ENCODE measurements around the gene LOXL1.

LOXL1 gene

GRCh38 chr15:73985101-73985873 is 59.0 kb downstream of the LOXL1 start:
- Mint-ChIP-seq H3K4me1 (peaks cover 46% of the 10 kb centered on the region), H3K4me3 (peak overlapping the region; percentile 18), H3K36me3 (peaks cover 10% of the 10 kb centered on the region), H3K27ac (peak overlapping the region; percentile 88), H3K9me3 (no peaks in the 10 kb centered on the region), H3K27me3 (no peaks in the 10 kb centered on the region)
- no peak for DNase-seq (ENCODE audit: low spot score in 2 of 2)
- ATAC-seq (ENCODE audit: low read depth), result peak; percentile 46

GRCh38 chr15:73986055-73986775 is 60.0 kb downstream of the LOXL1 start:
- Mint-ChIP-seq H3K9me3 (no peaks in the 10 kb centered on the region), H3K4me3 (no peak overlapping the region), H3K36me3 (peaks cover 10% of the 10 kb centered on the region), H3K4me1 (peaks cover 46% of the 10 kb centered on the region), H3K27me3 (no peaks in the 10 kb centered on the region), H3K27ac (no peak overlapping the region)
- DNase-seq (ENCODE audit: low spot score in 2 of 2) (no peak), ATAC-seq (ENCODE audit: low read depth) (no peak)

GRCh38 chr15:73986776-73987056 is 60.5 kb downstream of the LOXL1 start:
- H3K27ac Mint-ChIP-seq, result no peak overlapping the region

GRCh38 chr15:73987250-73987649 is 61.0 kb downstream of the LOXL1 start:
- H3K36me3 Mint-ChIP-seq, result peaks cover 10% of the 10 kb centered on the region
- H3K4me3 Mint-ChIP-seq, result no peak overlapping the region
- DNase-seq (ENCODE audit: low spot score in 2 of 2) (no peak), ATAC-seq (ENCODE audit: low read depth) (no peak)
- no peak overlapping the region for H3K27ac Mint-ChIP-seq
- peaks cover 36% of the 10 kb centered on the region for H3K4me1 Mint-ChIP-seq
- H3K27me3 Mint-ChIP-seq, result no peaks in the 10 kb centered on the region
- H3K9me3 Mint-ChIP-seq, result no peaks in the 10 kb centered on the region

More at GRCh38 chr15:73986776-73987056, 60.5 kb downstream of the LOXL1 start:
- Mint-ChIP-seq H3K9me3 (no peaks in the 10 kb centered on the region), H3K4me1 (peaks cover 41% of the 10 kb centered on the region), H3K36me3 (peaks cover 10% of the 10 kb centered on the region), H3K27me3 (no peaks in the 10 kb centered on the region), H3K4me3 (no peak overlapping the region)
- ATAC-seq (ENCODE audit: low read depth), result no peak
- DNase-seq (ENCODE audit: low spot score in 2 of 2), result no peak

GRCh38 chr15:73987681-73988444 is 61.6 kb downstream of the LOXL1 start:
- H3K4me3 Mint-ChIP-seq, result no peak overlapping the region
- no peak overlapping the region for H3K27ac Mint-ChIP-seq
- H3K36me3 Mint-ChIP-seq, result peaks cover 10% of the 10 kb centered on the region
- peak; percentile 7 for ATAC-seq (ENCODE audit: low read depth)
- peaks cover 35% of the 10 kb centered on the region for H3K4me1 Mint-ChIP-seq
- H3K27me3 Mint-ChIP-seq, result no peaks in the 10 kb centered on the region
- H3K9me3 Mint-ChIP-seq, result no peaks in the 10 kb centered on the region
- DNase-seq (ENCODE audit: low spot score in 2 of 2), result no peak

- Mint-ChIP-seq H3K4me1 (peaks cover 33% of the 10 kb centered on the region), H3K27ac (no peak overlapping the region), H3K4me3 (no peak overlapping the region), H3K9me3 (no peaks in the 10 kb centered on the region), H3K36me3 (peaks cover 10% of the 10 kb centered on the region), H3K27me3 (no peaks in the 10 kb centered on the region)
- no peak for DNase-seq (ENCODE audit: low spot score in 2 of 2)
- ATAC-seq (ENCODE audit: low read depth), result no peak
Observed at GRCh38 chr15:73988445-73988969, 62.2 kb downstream of the LOXL1 start.

- Mint-ChIP-seq H3K4me1 (peaks cover 34% of the 10 kb centered on the region), H3K27ac (no peak overlapping the region), H3K27me3 (no peaks in the 10 kb centered on the region), H3K4me3 (no peak overlapping the region), H3K9me3 (no peaks in the 10 kb centered on the region), H3K36me3 (peaks cover 10% of the 10 kb centered on the region)
- no peak for ATAC-seq (ENCODE audit: low read depth)
- DNase-seq (ENCODE audit: low spot score in 2 of 2), result no peak
Observed at GRCh38 chr15:73989001-73989798, 62.9 kb downstream of the LOXL1 start.

GRCh38 chr15:73990250-73991005 is 64.2 kb downstream of the LOXL1 start:
- DNase-seq (ENCODE audit: low spot score in 2 of 2) (no peak), ATAC-seq (ENCODE audit: low read depth) (no peak)
- H3K27ac Mint-ChIP-seq, result peak overlapping the region; percentile 12
- no peaks in the 10 kb centered on the region for H3K9me3 Mint-ChIP-seq
- H3K4me1 Mint-ChIP-seq, result peaks cover 34% of the 10 kb centered on the region
- H3K27me3 Mint-ChIP-seq, result no peaks in the 10 kb centered on the region
- peaks cover 10% of the 10 kb centered on the region for H3K36me3 Mint-ChIP-seq
- peak overlapping the region; percentile 88 for H3K4me3 Mint-ChIP-seq

GRCh38 chr15:73991260-73991659 is 65.0 kb downstream of the LOXL1 start:
- Mint-ChIP-seq H3K9me3 (no peaks in the 10 kb centered on the region), H3K27ac (no peak overlapping the region), H3K27me3 (no peaks in the 10 kb centered on the region), H3K4me3 (peak overlapping the region; percentile 88), H3K36me3 (peaks cover 7% of the 10 kb centered on the region), H3K4me1 (peaks cover 34% of the 10 kb centered on the region)
- ATAC-seq (ENCODE audit: low read depth) (no peak), DNase-seq (ENCODE audit: low spot score in 2 of 2) (no peak)

GRCh38 chr15:73991726-73992593 is 65.7 kb downstream of the LOXL1 start, which contains the start of gene STOML1:
STOML1 (minus strand) TSS chr15:73992295; CDS start chr15:73992223, 72 bp downstream.
- Mint-ChIP-seq H3K27ac (peak within 1 kb of the TSS; percentile 41), H3K4me1 (peaks cover 32% of the 10 kb centered on the region), H3K9me3 (no peaks in the 10 kb centered on the region), H3K27me3 (no peaks in the 10 kb centered on the region), H3K36me3 (peaks cover 2% of the 10 kb centered on the region), H3K4me3 (peak within 1 kb of the TSS; percentile 88)
- peak; percentile 82 for ATAC-seq (ENCODE audit: low read depth)
- DNase-seq (ENCODE audit: low spot score in 2 of 2), result peak; percentile 95 to 97

- H3K4me3 Mint-ChIP-seq, result peak overlapping the region; percentile 88
- peaks cover 36% of the 10 kb centered on the region for H3K4me1 Mint-ChIP-seq
- no peak overlapping the region for H3K27ac Mint-ChIP-seq
- H3K36me3 Mint-ChIP-seq, result peaks cover 1% of the 10 kb centered on the region
- H3K27me3 Mint-ChIP-seq, result no peaks in the 10 kb centered on the region
- no peak for DNase-seq (ENCODE audit: low spot score in 2 of 2)
- no peak for ATAC-seq (ENCODE audit: low read depth)
- H3K9me3 Mint-ChIP-seq, result no peaks in the 10 kb centered on the region
Observed at GRCh38 chr15:73992594-73992898, 66.3 kb downstream of the LOXL1 start.

- no peak for ATAC-seq (ENCODE audit: low read depth)
- Mint-ChIP-seq H3K9me3 (no peaks in the 10 kb centered on the region), H3K27ac (no peak overlapping the region), H3K4me1 (peaks cover 35% of the 10 kb centered on the region), H3K27me3 (no peaks in the 10 kb centered on the region), H3K36me3 (no peaks in the 10 kb centered on the region), H3K4me3 (peak overlapping the region; percentile 86)
- DNase-seq (ENCODE audit: low spot score in 2 of 2), result no peak
Observed at GRCh38 chr15:73993211-73993994, 67.1 kb downstream of the LOXL1 start.

All from memory B cell (primary cell).